HG02610 (cell line): ENCODE data around the gene GPR146.
A peak's percentile ranks its signal among the peaks of the same experiment; 100 is the strongest.

Experiments
- ATAC-seq: cut with Tn5 transposase; IDR thresholded peaks from one replicate; pipeline ENCODE4 v1.9.1; 2021; ENCODE audit warnings: mild to moderate bottlenecking, moderate library complexity; ENCODE audit not compliant: unreplicated experiment

GPR146 gene

DNA sequence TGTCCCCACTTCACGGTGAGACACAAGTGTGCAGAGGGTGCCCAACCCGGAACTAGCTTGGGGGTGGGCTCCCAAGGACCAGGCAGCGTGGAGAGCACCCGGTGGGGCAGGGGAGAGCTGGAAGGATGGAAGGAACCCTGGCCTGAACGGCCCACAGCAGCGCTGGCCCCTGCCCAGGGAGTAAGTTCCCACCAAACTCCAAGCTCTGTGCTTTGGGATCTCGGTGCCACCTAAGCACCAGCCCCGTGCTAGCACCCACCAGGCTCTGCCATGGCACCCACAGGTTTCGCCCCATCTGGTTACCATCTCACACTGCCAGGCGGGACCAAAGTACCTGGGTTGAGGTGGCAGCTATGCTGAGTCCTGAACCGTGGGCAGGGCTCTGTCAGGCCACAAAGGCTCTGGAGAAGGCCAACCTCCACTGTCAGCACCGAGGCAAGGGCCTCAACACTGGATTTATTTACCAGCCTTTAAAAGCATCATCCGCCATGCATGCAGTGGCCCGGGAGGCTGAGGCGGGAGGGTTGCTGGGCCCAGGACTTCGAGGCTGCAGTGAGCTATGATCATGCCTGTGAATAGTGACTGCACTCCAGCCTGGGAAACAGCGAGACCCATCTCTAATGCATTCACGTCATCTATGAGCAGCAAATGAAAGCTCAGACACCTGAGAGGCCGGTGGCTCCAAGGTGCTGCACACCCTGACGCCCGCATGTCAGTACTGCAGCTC lies 59.6 kb downstream of the GPR146 start:
- no peak for ATAC-seq

DNA sequence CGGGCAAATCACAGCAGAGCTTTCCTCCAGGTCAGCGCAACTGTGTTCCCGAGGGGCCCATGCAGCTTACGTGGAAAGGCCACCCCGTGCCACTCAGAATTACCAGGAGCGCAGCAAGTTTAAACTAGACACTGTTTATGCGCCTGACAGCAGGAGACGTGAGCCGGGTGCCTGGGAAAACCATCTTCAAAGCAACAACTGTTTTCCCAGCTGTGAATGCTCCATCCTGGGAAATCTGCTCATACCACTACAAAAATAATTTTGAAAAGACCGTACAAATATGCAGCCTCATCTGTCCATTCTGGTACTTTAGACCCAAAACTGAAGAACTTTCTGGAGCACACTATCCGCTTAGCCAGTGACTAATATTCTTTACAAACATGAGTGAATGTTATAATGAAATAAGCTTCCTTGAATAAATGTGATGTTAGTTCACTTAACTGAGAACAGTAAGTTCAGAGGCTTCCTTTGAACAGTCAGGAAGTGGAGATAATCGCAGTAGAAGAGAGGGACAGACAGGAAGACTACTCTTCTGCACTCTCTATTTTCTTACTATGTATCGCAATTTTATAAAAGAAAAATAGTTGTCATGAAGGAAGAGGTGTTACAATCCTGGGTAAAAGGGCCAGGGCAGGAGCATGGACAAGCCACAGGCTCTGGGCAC lies 60.3 kb downstream of the GPR146 start:
- no peak for ATAC-seq

DNA sequence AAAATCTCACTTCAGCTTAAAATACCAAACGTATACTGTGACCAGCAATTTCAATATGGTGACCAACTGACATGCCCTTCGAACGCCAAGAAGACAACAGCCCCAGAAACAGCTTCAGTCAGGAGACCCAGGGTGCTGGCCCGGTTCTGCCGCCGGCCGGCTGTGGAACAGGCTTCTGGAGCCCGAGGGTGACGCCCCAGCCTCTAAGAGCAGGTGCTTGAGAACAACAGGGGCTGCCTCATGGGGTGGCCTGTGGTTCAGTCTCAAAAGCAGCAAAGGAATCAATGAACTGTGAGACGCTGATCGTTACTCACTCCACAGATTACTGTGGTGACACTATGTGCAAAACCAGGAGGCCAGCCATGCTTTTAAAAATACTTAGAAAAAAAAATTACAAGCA lies 60.8 kb downstream of the GPR146 start:
- ATAC-seq: peak; percentile 57

DNA sequence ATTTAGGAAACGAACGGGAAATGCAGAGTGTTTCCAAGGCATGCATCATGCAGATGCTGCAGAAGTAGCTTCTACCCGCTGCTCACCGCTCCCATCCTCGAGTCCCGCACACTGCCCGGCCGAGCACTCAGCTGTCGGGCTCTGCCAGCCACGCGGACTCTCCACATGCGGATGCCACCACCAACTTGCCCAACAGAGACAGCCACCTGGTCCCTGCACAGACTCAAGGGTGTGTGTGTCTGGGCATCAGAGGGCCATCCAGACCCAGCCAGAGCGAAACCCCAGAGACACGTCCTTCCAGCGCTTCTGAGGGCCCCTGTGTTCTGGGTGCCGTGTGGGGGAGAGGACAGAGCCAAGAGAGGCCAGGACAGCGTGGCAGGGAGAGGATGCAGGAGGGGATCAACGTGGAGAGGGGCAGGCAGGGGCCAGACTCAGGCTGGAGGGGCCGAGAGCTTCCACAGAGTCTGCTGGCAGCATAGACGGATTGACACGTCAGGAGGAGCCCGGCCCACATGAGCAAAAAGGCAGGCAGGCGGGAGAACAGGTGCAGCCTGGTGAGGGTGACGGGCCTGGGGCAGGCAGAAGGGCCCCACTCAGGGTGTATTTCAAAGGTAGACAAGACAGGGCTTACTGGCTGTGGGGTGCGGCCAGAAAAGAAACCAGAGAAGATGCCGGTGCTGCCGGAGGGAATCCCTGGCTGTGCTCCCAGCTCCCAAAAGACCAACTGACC lies 61.9 kb downstream of the GPR146 start:
- ATAC-seq: no peak

DNA sequence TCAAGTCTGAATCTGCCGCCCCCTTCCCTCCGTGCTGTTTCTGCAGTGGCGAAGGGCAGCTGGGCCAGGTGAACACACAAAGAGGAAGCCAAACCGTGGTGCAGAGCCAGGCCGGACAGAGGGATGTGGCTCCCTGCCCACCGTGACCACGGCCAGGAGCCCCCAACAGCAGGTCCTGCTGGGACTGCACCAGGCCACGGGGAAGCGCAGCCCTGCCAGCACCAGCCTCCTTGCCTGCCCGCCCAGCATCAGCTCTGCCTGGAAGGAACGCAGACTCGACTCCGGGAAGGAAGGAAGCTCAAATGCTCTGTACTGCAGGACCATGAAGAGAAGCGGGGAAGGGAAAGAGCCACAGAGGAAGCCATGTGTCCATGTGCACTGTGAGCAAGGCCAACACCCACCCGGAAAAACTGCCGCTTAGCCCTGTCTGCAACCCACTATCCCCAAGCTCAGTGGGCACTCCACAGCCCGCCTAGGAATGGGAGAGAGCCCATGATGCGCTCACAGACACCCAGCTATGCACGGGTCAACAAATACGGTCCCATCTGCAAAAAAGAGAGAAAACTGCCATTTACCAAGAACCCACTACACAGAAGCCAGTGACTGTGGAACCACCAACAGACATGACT lies 62.6 kb downstream of the GPR146 start:
- no peak for ATAC-seq

DNA sequence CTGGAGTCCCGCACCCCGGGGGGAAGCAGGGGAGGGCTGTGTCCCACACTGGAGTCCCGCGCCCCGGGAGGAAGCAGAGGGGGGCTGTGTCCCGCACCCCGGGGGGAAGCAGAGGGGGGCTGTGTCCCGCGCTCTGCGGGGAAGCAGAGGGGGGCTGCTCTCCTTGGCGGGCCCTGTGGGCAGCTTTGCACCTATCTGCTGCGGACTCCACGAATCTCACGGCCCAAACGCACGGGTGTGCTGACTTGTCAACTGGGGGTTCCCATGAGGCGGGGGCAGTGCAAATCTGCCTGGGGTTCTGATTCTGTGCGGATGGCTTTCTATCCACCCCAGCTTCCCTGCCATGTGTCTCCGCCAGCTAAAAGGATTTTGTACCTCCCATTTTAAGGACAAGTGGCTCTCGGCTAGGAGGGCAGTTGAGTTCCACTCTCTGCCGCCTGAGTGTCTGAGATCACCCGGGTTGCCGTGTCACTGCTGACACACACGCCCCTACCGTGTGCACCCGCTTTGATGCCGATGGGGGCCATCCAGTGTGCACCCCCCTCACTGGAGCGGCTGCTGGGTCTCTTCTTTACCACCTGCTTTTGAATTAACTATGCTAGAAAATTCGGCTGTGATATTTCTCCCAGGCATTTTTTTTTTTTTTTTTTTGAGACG lies 64.0 kb downstream of the GPR146 start:
- no peak for ATAC-seq
